NB4 (cell line): ENCODE measurements around the gene PRKCE.

Experiments used
- CTCF ChIP-seq: IDR thresholded peaks from one replicate; pipeline ENCODE4 v1.5.1; 2012; ENCODE audit warnings: low read depth, low read length
- MAX ChIP-seq: IDR thresholded peaks from 2 replicates; pipeline ENCODE4 v1.6.1; 2011; ENCODE audit warnings: low read depth, low read length
- MYC ChIP-seq: IDR thresholded peaks from 2 replicates; pipeline ENCODE4 v1.6.1; 2011; ENCODE audit warnings: low read depth, low read length
- POLR2A ChIP-seq: IDR thresholded peaks from 2 replicates; pipeline ENCODE4 v1.6.1; 2011; ENCODE audit warnings: mild to moderate bottlenecking; ENCODE audit not compliant: insufficient read length; ENCODE audit errors: extremely low read depth

- TF ChIP-seq CTCF (no peak), POLR2A (no peak), MAX (no peak), MYC (no peak)
These were observed 536.7 kb downstream of the PRKCE start for GRCh38 chr2:46188041-46188716.
